MCF 10A (cell line): ENCODE results near the gene F7. TPM values are rescaled to one million over a fixed set of nuclear protein-coding genes. Genes with fewer than 3 reads are reported as not detected.

ENCODE experiments used
- BruUV-seq: library from RNA; stranded (reverse); fragments of 400-500 nt; replicated peaks from 2 replicates; lab custom pipeline; 2021; lab: Mats Ljungman, UMichigan
- CTCF ChIA-PET: fragments of 300-600 bp; sonication (Branson Sonifier 250); formaldehyde crosslinking; extraction: SDS; loops from one replicate; lab custom pipeline; 2021; ENCODE audit warnings: antibody characterized with exemption, inconsistent platforms; lab: Yijun Ruan, JAX
- POLR2A ChIA-PET: fragments of 300-600, 350-650 bp; sonication (Branson Sonifier 250); formaldehyde crosslinking; extraction: SDS; loops from one replicate; lab custom pipeline; 2020; ENCODE audit warnings: antibody characterized with exemption, inconsistent platforms; lab: Yijun Ruan, JAX
- DNase-seq: peaks from one replicate; pipeline ENCODE4 v3.0.0-alpha.2; 2018; ENCODE audit not compliant: unreplicated experiment
- H3K27ac Mint-ChIP-seq: one replicate; pipeline ENCODE4 v1.8.0; 2022; ENCODE audit warnings: mild to moderate bottlenecking, low read depth, mixed read lengths; ENCODE audit not compliant: unreplicated experiment
- H3K27me3 Mint-ChIP-seq: one replicate; pipeline ENCODE4 v1.8.0; 2022; ENCODE audit warnings: mixed read lengths; ENCODE audit not compliant: insufficient read depth, unreplicated experiment
- H3K36me3 Mint-ChIP-seq: one replicate; pipeline ENCODE4 v1.8.0; 2022; ENCODE audit warnings: mild to moderate bottlenecking, moderate library complexity, mixed read lengths; ENCODE audit not compliant: insufficient read depth, unreplicated experiment
- H3K4me1 Mint-ChIP-seq: one replicate; pipeline ENCODE4 v1.8.0; 2022; ENCODE audit warnings: mixed read lengths; ENCODE audit not compliant: insufficient read depth, unreplicated experiment
- H3K4me3 Mint-ChIP-seq: one replicate; pipeline ENCODE4 v1.8.0; 2022; ENCODE audit warnings: mild to moderate bottlenecking, moderate library complexity, mixed read lengths; ENCODE audit not compliant: unreplicated experiment
- H3K9me3 Mint-ChIP-seq: one replicate; pipeline ENCODE4 v1.8.0; 2022; ENCODE audit warnings: mixed read lengths; ENCODE audit not compliant: unreplicated experiment
- CTCF ChIP-seq: fragments of 200-600 bp; IDR thresholded peaks from one replicate; pipeline ENCODE4 v1.8.0; 2022; ENCODE audit warnings: antibody characterized with exemption, mild to moderate bottlenecking; ENCODE audit not compliant: unreplicated experiment
- intact Hi-C: fragments of 100-400 bp; cut with micrococcal nuclease; formaldehyde crosslinking; loops from 2 replicates; pipeline ENCODE4 v1.14.1; 2022
- total RNA-seq: library from RNA; stranded (reverse); gene quantifications from 2 replicates; pipeline ENCODE4 v1.2.3, GENCODE V29; 2022

The F7 gene
- total RNA-seq, 1 experiment from 2014 or later, result not detected

- intact Hi-C loops, result no loop called here
- ChIA-PET POLR2A (no interaction called here), CTCF (interaction anchor here (1.0 to 1.4 kb wide), 2 partner anchors 24 to 217 kb away, joined by 3 read pairs; no protein-coding TSS in a partner anchor)
Observed at GRCh38 chr13:113058988-113059850, 46.4 kb upstream of the F7 start.

GRCh38 chr13:113059891-113060290, 45.7 kb upstream of the F7 start:
- CTCF ChIA-PET, result interaction anchor here (1.0 to 1.4 kb wide), 2 partner anchors 25 to 216 kb away, joined by 3 read pairs; no protein-coding TSS in a partner anchor
- no peaks in the 10 kb centered on the region for H3K27me3 Mint-ChIP-seq
- BruUV-seq, result no TSS peak
- no peak overlapping the region for H3K27ac Mint-ChIP-seq
- no peak for TF ChIP-seq CTCF
- no peak for DNase-seq
- no peaks in the 10 kb centered on the region for H3K36me3 Mint-ChIP-seq
- H3K4me3 Mint-ChIP-seq, result no peak overlapping the region
- no peaks in the 10 kb centered on the region for H3K9me3 Mint-ChIP-seq
- intact Hi-C loops, result no loop called here
- no peaks in the 10 kb centered on the region for H3K4me1 Mint-ChIP-seq
- POLR2A ChIA-PET, result no interaction called here

More at GRCh38 chr13:113058988-113059850, 46.4 kb upstream of the F7 start:
- Mint-ChIP-seq H3K9me3 (no peaks in the 10 kb centered on the region), H3K4me3 (no peak overlapping the region), H3K27me3 (peaks cover 6% of the 10 kb centered on the region), H3K36me3 (no peaks in the 10 kb centered on the region), H3K4me1 (no peaks in the 10 kb centered on the region), H3K27ac (no peak overlapping the region)
- no peak for DNase-seq
- TF ChIP-seq CTCF, result no peak
- no TSS peak for BruUV-seq

- ChIA-PET POLR2A (no interaction called here), CTCF (interaction anchor here (0.6 to 1.4 kb wide), 3 partner anchors 26 to 244 kb away, joined by 3 read pairs; no protein-coding TSS in a partner anchor)
- no TSS peak for BruUV-seq
- Mint-ChIP-seq H3K36me3 (no peaks in the 10 kb centered on the region), H3K27me3 (no peaks in the 10 kb centered on the region), H3K27ac (no peak overlapping the region), H3K9me3 (no peaks in the 10 kb centered on the region), H3K4me1 (no peaks in the 10 kb centered on the region), H3K4me3 (no peak overlapping the region)
- DNase-seq, result no peak
- no peak for TF ChIP-seq CTCF
- intact Hi-C loops, result no loop called here
Observed at GRCh38 chr13:113060557-113061270, 44.9 kb upstream of the F7 start.

GRCh38 chr13:113061271-113061625, 44.3 kb upstream of the F7 start:
- no TSS peak for BruUV-seq

More at GRCh38 chr13:113061271-113061625, 44.3 kb upstream of the F7 start:
- intact Hi-C loops, result no loop called here
- no peaks in the 10 kb centered on the region for H3K36me3 Mint-ChIP-seq
- DNase-seq, result no peak
- H3K4me1 Mint-ChIP-seq, result no peaks in the 10 kb centered on the region
- H3K9me3 Mint-ChIP-seq, result no peaks in the 10 kb centered on the region
- ChIA-PET CTCF (interaction anchor here (0.6 kb wide), 1 partner anchor 243 kb away, joined by 3 read pairs; no protein-coding TSS in a partner anchor), POLR2A (interaction anchor here (0.5 kb wide), 1 partner anchor 751 kb away, joined by 4 read pairs; no protein-coding TSS in a partner anchor)
- no peak overlapping the region for H3K4me3 Mint-ChIP-seq
- no peaks in the 10 kb centered on the region for H3K27me3 Mint-ChIP-seq
- H3K27ac Mint-ChIP-seq, result no peak overlapping the region
- no peak for TF ChIP-seq CTCF
